H1 (cell line): ENCODE results near the gene FOXA3. TPM values are rescaled to one million over a fixed set of nuclear protein-coding genes. Genes with fewer than 3 reads are reported as not detected.

Experiments used
- CBX8 ChIP-seq: fragments of 300-800, 300-1000 bp; sonication (generic); IDR thresholded peaks from 2 replicates; pipeline ENCODE4 v1.7.1; 2016; ENCODE audit warnings: low read depth, low read length, borderline replicate concordance
- CHD1 ChIP-seq: IDR thresholded peaks from 2 replicates; pipeline ENCODE4 v1.6.1; 2012; ENCODE audit warnings: low read depth, low read length, improper control_type of control experiment
- CREB1 ChIP-seq: IDR thresholded peaks from 2 replicates; pipeline ENCODE4 v1.6.1; 2012; ENCODE audit warnings: inconsistent platforms
- CTBP2 ChIP-seq: IDR thresholded peaks from 2 replicates; pipeline ENCODE4 v1.7.0; 2011; ENCODE audit warnings: borderline replicate concordance, mild to moderate bottlenecking, moderate library complexity, mixed read lengths, low read length; ENCODE audit not compliant: insufficient read depth, insufficient read length
- CTCF ChIP-seq, 3 experiments: IDR thresholded peaks; 1 replicate in 2 of 3; 2 replicates in 1 of 3; pipeline versions ENCODE4 v1.5.1 to v1.6.1; 2011; ENCODE audit warnings: low read length in 3 of 3, mild to moderate bottlenecking in 3 of 3, inconsistent platforms in 2 of 3, low read depth in 1 of 3, moderate library complexity in 1 of 3; ENCODE audit not compliant: insufficient read depth in 1 of 3; ENCODE audit errors: control extremely low read depth in 1 of 3
- EGR1 ChIP-seq: IDR thresholded peaks from 2 replicates; pipeline ENCODE4 v1.6.1; 2011; ENCODE audit warnings: low read depth, low read length, borderline replicate concordance
- EZH2 ChIP-seq: fragments of 200-600 bp; sonication (generic); IDR thresholded peaks from 2 replicates; pipeline ENCODE4 v1.7.1; 2012; ENCODE audit warnings: low read depth, mild to moderate bottlenecking, moderate library complexity, low read length, inconsistent platforms; ENCODE audit not compliant: severe bottlenecking
- FOSL1 ChIP-seq: IDR thresholded peaks from 2 replicates; pipeline ENCODE4 v1.6.1; 2011; ENCODE audit warnings: mild to moderate bottlenecking, low read depth, low read length, moderate library complexity; ENCODE audit not compliant: insufficient read depth
- JUND ChIP-seq: IDR thresholded peaks from 2 replicates; pipeline ENCODE4 v1.6.1; 2011; ENCODE audit warnings: mild to moderate bottlenecking, improper control_type of control experiment, low read length
- MAFK ChIP-seq: IDR thresholded peaks from 2 replicates; pipeline ENCODE4 v1.6.1; 2012; ENCODE audit warnings: low read depth, mild to moderate bottlenecking, improper control_type of control experiment, low read length
- NRF1 ChIP-seq: IDR thresholded peaks from 2 replicates; pipeline ENCODE4 v1.6.1; 2011; ENCODE audit warnings: mild to moderate bottlenecking, low read depth, low read length, improper control_type of control experiment
- PHF8 ChIP-seq: fragments of 200-600 bp; sonication (generic); conservative IDR thresholded peaks from 2 replicates; pipeline ENCODE4 v1.7.1; 2012; ENCODE audit warnings: low read depth, mild to moderate bottlenecking, inconsistent platforms, low read length, moderate library complexity
- POLR2AphosphoS5 ChIP-seq: IDR thresholded peaks from 2 replicates; pipeline ENCODE4 v1.6.1; 2011; ENCODE audit warnings: low read depth, low read length
- SIRT6 ChIP-seq: IDR thresholded peaks from one replicate; pipeline ENCODE4 v1.7.1; 2012; ENCODE audit warnings: low read length, inconsistent platforms
- SIX5 ChIP-seq: IDR thresholded peaks from 2 replicates; pipeline ENCODE4 v1.6.1; 2011; ENCODE audit warnings: mild to moderate bottlenecking, low read depth, low read length
- SP1 ChIP-seq: IDR thresholded peaks from 2 replicates; pipeline ENCODE4 v1.6.1; 2011; ENCODE audit warnings: low read depth, low read length
- SP4 ChIP-seq: IDR thresholded peaks from 2 replicates; pipeline ENCODE4 v1.6.1; 2012; ENCODE audit warnings: low read length, inconsistent platforms
- TAF1 ChIP-seq: IDR thresholded peaks from 2 replicates; pipeline ENCODE4 v1.6.1; 2011; ENCODE audit warnings: mild to moderate bottlenecking, low read depth, low read length
- TCF12 ChIP-seq: IDR thresholded peaks from 2 replicates; pipeline ENCODE4 v1.6.1; 2011; ENCODE audit warnings: low read depth, mild to moderate bottlenecking, low read length
- USF2 ChIP-seq: IDR thresholded peaks from 2 replicates; pipeline ENCODE4 v1.6.1; 2011; ENCODE audit warnings: low read length, improper control_type of control experiment
- YY1 ChIP-seq: IDR thresholded peaks from 2 replicates; pipeline ENCODE4 v1.6.1; 2011; ENCODE audit warnings: low read depth, mild to moderate bottlenecking, low read length
- ZNF274 ChIP-seq: IDR thresholded peaks from 2 replicates; pipeline ENCODE4 v1.7.0; 2012; ENCODE audit warnings: low read length, borderline replicate concordance; ENCODE audit errors: extremely low read depth
- polyA plus RNA-seq, 7 experiments: library from polyadenylated mRNA; depleted of rRNA in 3 of 7; stranded (reverse) in 5 of 7; unstranded in 2 of 7; fragments of >200 nt in 5 of 7; fragments of 200-250 nt in 2 of 7; gene quantifications; 1 replicate in 5 of 7; 2 replicates in 1 of 7; 4 replicates in 1 of 7; pipeline versions ENCODE4 v1.2.1 to v1.2.3, GENCODE V29; 2011 to 2013; ENCODE audit warnings: missing spikeins in 2 of 7, mixed read lengths in 2 of 7
- total RNA-seq: library from RNA; stranded (reverse); fragmentation: NEBNext Ultra II Directional; extraction: Animal tissue kit (Norgen Biotek cat#: 25700); gene quantifications from 2 replicates; pipeline ENCODE4 v1.2.1, GENCODE V29; 2021

The FOXA3 gene
- total and polyA plus RNA-seq, 2 of the 8 experiments (the other 6 are each of a cell fraction or from before 2014, with no cell fraction given), result 20.2 to 49.1 TPM

GRCh38 chr19:45862564-45863334 is 1.4 kb upstream of the FOXA3 start, which contains the start of gene SYMPK (continued):
- no peak for TF ChIP-seq EZH2
- TF ChIP-seq MAFK, result no peak
- no peak for TF ChIP-seq TCF12
- peak; percentile 77 for TF ChIP-seq NRF1
- TF ChIP-seq CTCF (IDR thresholded peaks at IDR 0.05; ENCODE audit: control extremely low read depth in 1 of 3, insufficient read depth in 1 of 3, low read depth in 1 of 3, low read length in 3 of 3), result no peak
- TF ChIP-seq FOSL1, result no peak
- TF ChIP-seq USF2, result peak; percentile 62; the same call in 1 of the 2 replicates
- TF ChIP-seq SIX5, result peak; percentile 97; the same call in 1 of the 2 replicates
- TF ChIP-seq SIRT6, result no peak
- peak; percentile 90 for TF ChIP-seq PHF8
- TF ChIP-seq JUND, result no peak
- no peak for TF ChIP-seq EGR1
- TF ChIP-seq CREB1, result peak; percentile 83
- no peak for TF ChIP-seq SP4
- no peak for TF ChIP-seq CHD1
- TF ChIP-seq CBX8, result no peak
- peak; percentile 74 for TF ChIP-seq SP1
- TF ChIP-seq TAF1, result peak; percentile 82
- no peak for TF ChIP-seq CTBP2
- peak; percentile 93 for TF ChIP-seq YY1
- peak; percentile 58 for TF ChIP-seq POLR2AphosphoS5
- no peak for TF ChIP-seq ZNF274
